WTC11 (cell line): ENCODE results near the gene HCLS1. TPM values are rescaled to one million over a fixed set of nuclear protein-coding genes. Genes with fewer than 3 reads are reported as not detected.
"Not testable (repeated sequence)": the region's sequence is repeated elsewhere in the genome, so short reads cannot be mapped to it uniquely, and the experiment has no call there.

Source experiments
- ATAC-seq: fragments of 200-7000 bp; cut with Tn5 transposase; 2 replicates; pipeline ENCODE4 v1.10.0; 2021; ENCODE audit warnings: mild to moderate bottlenecking, moderate library complexity
- CTCF ChIA-PET: fragments of 300-600 bp; sonication (Branson Sonifier 250); formaldehyde crosslinking; loops from one replicate; lab custom pipeline; 2021; ENCODE audit warnings: antibody characterized with exemption; lab: Charles Lee
- POLR2A ChIA-PET: fragments of 350-600 bp; sonication (Branson Sonifier 250); formaldehyde crosslinking; loops from one replicate; lab custom pipeline; 2021; ENCODE audit warnings: antibody characterized with exemption; lab: Charles Lee
- DNase-seq: peaks from one replicate; pipeline ENCODE4 v3.0.0; 2021; ENCODE audit warnings: low spot score
- H3K27ac Mint-ChIP-seq: 2 replicates; pipeline ENCODE4 v1.8.0; 2021; ENCODE audit warnings: mixed read lengths
- H3K27me3 Mint-ChIP-seq: 2 replicates; pipeline ENCODE4 v1.8.0; 2021; ENCODE audit warnings: low read depth, mild to moderate bottlenecking, moderate library complexity, mixed read lengths
- H3K36me3 Mint-ChIP-seq: 2 replicates; pipeline ENCODE4 v1.8.0; 2021; ENCODE audit warnings: mixed read lengths
- H3K4me1 Mint-ChIP-seq: 2 replicates; pipeline ENCODE4 v1.8.0; 2022; ENCODE audit warnings: mixed read lengths
- H3K4me3 Mint-ChIP-seq: 2 replicates; pipeline ENCODE4 v1.8.0; 2021; ENCODE audit warnings: mild to moderate bottlenecking, moderate library complexity, mixed read lengths
- H3K9me3 Mint-ChIP-seq: 2 replicates; pipeline ENCODE4 v1.8.0; 2021; ENCODE audit warnings: mixed read lengths
- AR ChIP-seq: fragments of 250-450 bp; sonication (Bioruptor Pico); IDR thresholded peaks from 2 replicates; pipeline ENCODE4 v1.9.0; 2021; ENCODE audit warnings: mild to moderate bottlenecking
- ATF6 ChIP-seq: sonication (generic); formaldehyde crosslinking; IDR thresholded peaks from 2 replicates; pipeline ENCODE4 v1.8.1; 2023; ENCODE audit warnings: mild to moderate bottlenecking, missing genetic modification reagents
- CREM ChIP-seq: sonication (generic); formaldehyde crosslinking; IDR thresholded peaks from 2 replicates; pipeline ENCODE4 v1.8.1; 2022; ENCODE audit warnings: mild to moderate bottlenecking, missing genetic modification reagents, moderate library complexity
- FOXP4 ChIP-seq: sonication (generic); formaldehyde crosslinking; IDR thresholded peaks from 2 replicates; pipeline ENCODE4 v1.8.0; 2022; ENCODE audit warnings: mild to moderate bottlenecking, missing genetic modification reagents
- GABPB1 ChIP-seq: sonication (generic); formaldehyde crosslinking; IDR thresholded peaks from 2 replicates; pipeline ENCODE4 v1.8.1; 2023; ENCODE audit warnings: mild to moderate bottlenecking, missing genetic modification reagents
- GTF2I ChIP-seq: fragments of 250-450 bp; sonication (Bioruptor Pico); conservative IDR thresholded peaks from 2 replicates; pipeline ENCODE4 v1.4.0; 2021; ENCODE audit warnings: mild to moderate bottlenecking
- JUN ChIP-seq: sonication (generic); formaldehyde crosslinking; IDR thresholded peaks from 2 replicates; pipeline ENCODE4 v1.8.0; 2023; ENCODE audit warnings: mild to moderate bottlenecking, missing genetic modification reagents
- PRRX2 ChIP-seq: fragments of 250-450 bp; sonication (Bioruptor Pico); IDR thresholded peaks from 2 replicates; pipeline ENCODE4 v1.8.0; 2021; ENCODE audit warnings: mild to moderate bottlenecking
- RELA ChIP-seq: sonication (generic); formaldehyde crosslinking; IDR thresholded peaks from 2 replicates; pipeline ENCODE4 v1.8.1; 2022; ENCODE audit warnings: missing genetic modification reagents, mild to moderate bottlenecking, borderline replicate concordance
- TP53 ChIP-seq: sonication (generic); formaldehyde crosslinking; IDR thresholded peaks from 2 replicates; pipeline ENCODE4 v1.8.1; 2023; ENCODE audit warnings: mild to moderate bottlenecking, missing genetic modification reagents
- ZNF121 ChIP-seq: sonication (generic); formaldehyde crosslinking; IDR thresholded peaks from 2 replicates; pipeline ENCODE4 v1.8.0; 2023; ENCODE audit warnings: missing genetic modification reagents
- ZNF219 ChIP-seq: sonication (generic); formaldehyde crosslinking; IDR thresholded peaks from 2 replicates; pipeline ENCODE4 v1.8.0; 2023; ENCODE audit warnings: missing genetic modification reagents, mild to moderate bottlenecking, borderline replicate concordance
- ZNF532 ChIP-seq: fragments of 250-450 bp; sonication (Bioruptor Pico); IDR thresholded peaks from 2 replicates; pipeline ENCODE4 v1.9.0; 2021; ENCODE audit warnings: mild to moderate bottlenecking, borderline replicate concordance
- total RNA-seq: library from RNA; stranded (reverse); gene quantifications from 3 replicates; pipeline ENCODE4 v1.2.3, GENCODE V29; 2021
- TF ChIP-seq, protein P1 (sequence below): fragments of 250-450 bp; sonication (Bioruptor Pico); IDR thresholded peaks from 2 replicates; pipeline ENCODE4 v1.9.0; 2021; ENCODE audit warnings: moderate library complexity, mild to moderate bottlenecking, inconsistent platforms, borderline replicate concordance
- TF ChIP-seq, protein P2 (sequence below): sonication (generic); formaldehyde crosslinking; IDR thresholded peaks from 2 replicates; pipeline ENCODE4 v1.8.1; 2023; ENCODE audit warnings: mild to moderate bottlenecking, moderate library complexity, missing genetic modification reagents

HCLS1 gene
- total RNA-seq, 1 experiment from 2014 or later: 2.6 TPM

GRCh38 chr3:121601212-121601812 lies 59.4 kb downstream of the HCLS1 start (continued):
- TF ChIP-seq FOXP4 (CRISPR knock-in tag): no peak

GRCh38 chr3:121599900-121600299 lies 60.8 kb downstream of the HCLS1 start:
- H3K27ac Mint-ChIP-seq, H3K4me3 Mint-ChIP-seq, ATAC-seq, DNase-seq, H3K27me3 Mint-ChIP-seq, H3K36me3 Mint-ChIP-seq, POLR2A ChIA-PET, H3K9me3 Mint-ChIP-seq: not testable (repeated sequence)
- peaks cover 40% of the 10 kb centered on the region for H3K4me1 Mint-ChIP-seq
- CTCF ChIA-PET: interaction anchor here (0.6 kb wide), 2 partner anchors 25 to 147 kb away, joined by 3 to 4 read pairs; no protein-coding TSS in a partner anchor
- TF ChIP-seq ZNF121 (CRISPR knock-in tag): peak; percentile 96

DNA sequence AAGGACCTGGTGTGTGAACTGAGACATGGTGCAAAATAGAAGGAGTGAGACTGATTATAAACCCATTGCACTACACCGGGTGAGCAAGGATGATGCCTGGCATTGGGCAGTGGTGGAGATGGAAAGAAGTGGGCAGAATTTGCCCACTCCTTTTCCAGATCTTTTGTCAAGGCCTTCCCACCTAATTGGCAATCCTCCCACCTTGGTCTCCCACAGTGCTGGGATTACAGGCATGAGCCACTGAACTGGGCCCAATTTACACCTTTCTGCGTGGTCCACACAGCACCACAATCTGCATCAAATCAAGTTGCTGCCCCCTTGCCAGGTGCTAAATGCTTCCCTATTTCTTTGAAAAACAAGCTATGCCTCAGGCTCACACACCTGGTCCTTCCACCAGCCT lies 62.1 kb downstream of the HCLS1 start:
- H3K4me1 Mint-ChIP-seq: peaks cover 51% of the 10 kb centered on the region
- H3K9me3 Mint-ChIP-seq: no peaks in the 10 kb centered on the region
- ATAC-seq (no peak), DNase-seq (no peak)
- no peaks in the 10 kb centered on the region for H3K36me3 Mint-ChIP-seq
- POLR2A ChIA-PET: no interaction called here
- CTCF ChIA-PET: interaction anchor here (0.7 kb wide), 1 partner anchor 60 kb away, joined by 3 read pairs; no protein-coding TSS in a partner anchor
- no peak for TF ChIP-seq AR (CRISPR knock-in tag)
- H3K4me3 Mint-ChIP-seq: no peak overlapping the region
- no peak overlapping the region for H3K27ac Mint-ChIP-seq
- no peaks in the 10 kb centered on the region for H3K27me3 Mint-ChIP-seq

GRCh38 chr3:121595765-121596406 lies 64.8 kb downstream of the HCLS1 start:
- Mint-ChIP-seq H3K4me1 (peaks cover 61% of the 10 kb centered on the region), H3K27me3 (no peaks in the 10 kb centered on the region), H3K4me3 (no peak overlapping the region), H3K9me3 (no peaks in the 10 kb centered on the region), H3K27ac (no peak overlapping the region), H3K36me3 (no peaks in the 10 kb centered on the region)
- POLR2A ChIA-PET: no interaction called here
- CTCF ChIA-PET: no interaction called here
- DNase-seq (no peak), ATAC-seq (no peak)
- TF ChIP-seq, protein P1, sequence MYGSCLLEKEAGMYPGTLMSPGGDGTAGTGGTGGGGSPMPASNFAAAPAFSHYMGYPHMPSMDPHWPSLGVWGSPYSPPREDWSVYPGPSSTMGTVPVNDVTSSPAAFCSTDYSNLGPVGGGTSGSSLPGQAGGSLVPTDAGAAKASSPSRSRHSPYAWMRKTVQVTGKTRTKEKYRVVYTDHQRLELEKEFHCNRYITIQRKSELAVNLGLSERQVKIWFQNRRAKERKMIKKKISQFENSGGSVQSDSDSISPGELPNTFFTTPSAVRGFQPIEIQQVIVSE (CRISPR knock-in tag): no peak
- TF ChIP-seq JUN (CRISPR knock-in tag) (no peak), TP53 (CRISPR knock-in tag) (no peak), ZNF532 (CRISPR knock-in tag) (no peak), ZNF219 (CRISPR knock-in tag) (no peak), ATF6 (CRISPR knock-in tag) (no peak), GTF2I (CRISPR knock-in tag) (no peak), GABPB1 (CRISPR knock-in tag) (no peak), CREM (CRISPR knock-in tag) (no peak), PRRX2 (CRISPR knock-in tag) (no peak), RELA (no peak)
- TF ChIP-seq, protein P2, sequence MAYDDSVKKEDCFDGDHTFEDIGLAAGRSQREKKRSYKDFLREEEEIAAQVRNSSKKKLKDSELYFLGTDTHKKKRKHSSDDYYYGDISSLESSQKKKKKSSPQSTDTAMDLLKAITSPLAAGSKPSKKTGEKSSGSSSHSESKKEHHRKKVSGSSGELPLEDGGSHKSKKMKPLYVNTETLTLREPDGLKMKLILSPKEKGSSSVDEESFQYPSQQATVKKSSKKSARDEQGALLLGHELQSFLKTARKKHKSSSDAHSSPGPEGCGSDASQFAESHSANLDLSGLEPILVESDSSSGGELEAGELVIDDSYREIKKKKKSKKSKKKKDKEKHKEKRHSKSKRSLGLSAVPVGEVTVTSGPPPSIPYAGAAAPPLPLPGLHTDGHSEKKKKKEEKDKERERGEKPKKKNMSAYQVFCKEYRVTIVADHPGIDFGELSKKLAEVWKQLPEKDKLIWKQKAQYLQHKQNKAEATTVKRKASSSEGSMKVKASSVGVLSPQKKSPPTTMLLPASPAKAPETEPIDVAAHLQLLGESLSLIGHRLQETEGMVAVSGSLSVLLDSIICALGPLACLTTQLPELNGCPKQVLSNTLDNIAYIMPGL: no peak
